Osteocyte (in vitro differentiated cells): ENCODE measurements around the gene HNRNPH2. TPM values are rescaled to one million over a fixed set of nuclear protein-coding genes. Genes with fewer than 3 reads are reported as not detected.

ENCODE experiments used
- DNase-seq: peaks from one replicate; pipeline ENCODE4 v3.0.0; 2021; ENCODE audit warnings: mixed read lengths; ENCODE audit not compliant: unreplicated experiment; ENCODE audit errors: extremely low spot score
- H3K27ac Mint-ChIP-seq: one replicate; pipeline ENCODE4 v1.8.0; 2021; ENCODE audit warnings: mild to moderate bottlenecking, mixed read lengths; ENCODE audit not compliant: unreplicated experiment
- H3K27me3 Mint-ChIP-seq: one replicate; pipeline ENCODE4 v1.8.0; 2021; ENCODE audit warnings: mixed read lengths; ENCODE audit not compliant: unreplicated experiment
- H3K36me3 Mint-ChIP-seq: one replicate; pipeline ENCODE4 v1.8.0; 2021; ENCODE audit warnings: mixed read lengths; ENCODE audit not compliant: unreplicated experiment
- H3K4me1 Mint-ChIP-seq: one replicate; pipeline ENCODE4 v1.8.0; 2021; ENCODE audit warnings: mixed read lengths; ENCODE audit not compliant: unreplicated experiment
- H3K4me3 Mint-ChIP-seq: one replicate; pipeline ENCODE4 v1.8.0; 2021; ENCODE audit warnings: mild to moderate bottlenecking, moderate library complexity, mixed read lengths; ENCODE audit not compliant: unreplicated experiment
- H3K9me3 Mint-ChIP-seq: one replicate; pipeline ENCODE4 v1.8.0; 2021; ENCODE audit warnings: mixed read lengths; ENCODE audit not compliant: unreplicated experiment
- CTCF ChIP-seq: fragments of 200-600 bp; sonication (generic); IDR thresholded peaks from 2 replicates; pipeline ENCODE4 v1.5.0; 2021; ENCODE audit warnings: antibody characterized with exemption, mild to moderate bottlenecking, moderate library complexity
- total RNA-seq: library from RNA; stranded (reverse); gene quantifications from 2 replicates; pipeline ENCODE4 v1.2.1, GENCODE V29; 2021

The HNRNPH2 gene
- total RNA-seq, 1 donor from 2014 or later: 67.7 TPM

- DNase-seq: no peak
- Mint-ChIP-seq H3K27ac (no peak overlapping the region), H3K4me3 (no peak overlapping the region), H3K36me3 (peaks cover 32% of the 10 kb centered on the region), H3K9me3 (peaks cover 25% of the 10 kb centered on the region), H3K27me3 (no peaks in the 10 kb centered on the region), H3K4me1 (no peaks in the 10 kb centered on the region)
- TF ChIP-seq CTCF: no peak
These were observed 42.9 kb downstream of the HNRNPH2 start for GRCh38 chrX:101450961-101451360.

GRCh38 chrX:101452056-101452455, 44.0 kb downstream of the HNRNPH2 start:
- no peak for TF ChIP-seq CTCF
- DNase-seq: no peak
- no peak overlapping the region for H3K4me3 Mint-ChIP-seq
- H3K4me1 Mint-ChIP-seq: no peaks in the 10 kb centered on the region
- H3K27ac Mint-ChIP-seq: no peak overlapping the region
- peaks cover 29% of the 10 kb centered on the region for H3K9me3 Mint-ChIP-seq
- H3K27me3 Mint-ChIP-seq: no peaks in the 10 kb centered on the region
- H3K36me3 Mint-ChIP-seq: peaks cover 31% of the 10 kb centered on the region

- Mint-ChIP-seq H3K4me1 (no peaks in the 10 kb centered on the region), H3K9me3 (peaks cover 7% of the 10 kb centered on the region), H3K27me3 (no peaks in the 10 kb centered on the region), H3K27ac (no peak overlapping the region), H3K36me3 (peaks cover 6% of the 10 kb centered on the region), H3K4me3 (no peak overlapping the region)
- no peak for DNase-seq
- TF ChIP-seq CTCF: no peak
These were observed 52.6 kb downstream of the HNRNPH2 start for GRCh38 chrX:101460669-101461068.

GRCh38 chrX:101462892-101463291, 54.9 kb downstream of the HNRNPH2 start:
- Mint-ChIP-seq H3K36me3 (peaks cover 10% of the 10 kb centered on the region), H3K27ac (no peak overlapping the region), H3K4me1 (no peaks in the 10 kb centered on the region), H3K4me3 (no peak overlapping the region), H3K9me3 (peaks cover 15% of the 10 kb centered on the region), H3K27me3 (no peaks in the 10 kb centered on the region)
- peak; percentile 34 for TF ChIP-seq CTCF
- no peak for DNase-seq

Other genes with a start within 250 kb of the HNRNPH2 start
- gene DRP2, start 188.4 kb upstream of the HNRNPH2 start, total RNA-seq: 0.05 TPM in 1 of 2 replicates, not detected in the other
- gene TAF7L, start 116.9 kb upstream of the HNRNPH2 start, total RNA-seq: 0.24 TPM in 1 of 2 replicates, not detected in the other
- 10.3 and 14.6 TPM in 2 replicates for gene TIMM8A, start 59.5 kb upstream of the HNRNPH2 start, total RNA-seq
- not detected in 2 replicates for gene BTK, start 22.0 kb upstream of the HNRNPH2 start, total RNA-seq
- gene RPL36A, start 17.2 kb upstream of the HNRNPH2 start, total RNA-seq: 242 and 266 TPM in 2 replicates
- gene GLA, start 297 bp upstream of the HNRNPH2 start, total RNA-seq: 26.4 and 28.1 TPM in 2 replicates
- gene ARMCX4, start 77.2 kb downstream of the HNRNPH2 start, total RNA-seq: 16.8 and 17.5 TPM in 2 replicates
- 38.6 and 40.0 TPM in 2 replicates for gene ARMCX1, start 142.3 kb downstream of the HNRNPH2 start, total RNA-seq
- gene ARMCX6, start 209.8 kb downstream of the HNRNPH2 start, total RNA-seq: 73.5 and 77.9 TPM in 2 replicates
- 91.1 and 91.4 TPM in 2 replicates for gene ARMCX3, start 214.9 kb downstream of the HNRNPH2 start, total RNA-seq